Mucosa of rectum (tissue), 2 donors: ENCODE results near the gene SCN8A.
"Not testable (repeated sequence)": the region's sequence is repeated elsewhere in the genome, so short reads cannot be mapped to it uniquely, and the experiment has no call there.

Experiments used
- H3K27ac ChIP-seq, 2 donors: one replicate each; pipeline ENCODE4 v1.7.0; 2013; ENCODE audit warnings: inconsistent platforms in 2 of 2, low read depth in 2 of 2, low read length in 2 of 2
- H3K27me3 ChIP-seq, 2 donors: one replicate each; pipeline ENCODE4 v1.7.0; 2013; ENCODE audit warnings: low read length in 2 of 2; ENCODE audit not compliant: control insufficient read depth in 2 of 2, insufficient read depth in 2 of 2
- H3K36me3 ChIP-seq, 2 donors: one replicate each; pipeline ENCODE4 v1.7.0; 2013; ENCODE audit warnings: low read length in 2 of 2; ENCODE audit not compliant: control insufficient read depth in 2 of 2, insufficient read depth in 2 of 2
- H3K4me1 ChIP-seq, 2 donors: one replicate each; pipeline ENCODE4 v1.7.0; 2013; ENCODE audit warnings: low read length in 2 of 2, mild to moderate bottlenecking in 1 of 2; ENCODE audit not compliant: control insufficient read depth in 2 of 2, insufficient read depth in 2 of 2
- H3K4me3 ChIP-seq, 2 donors: one replicate each; pipeline ENCODE4 v1.7.0; 2013; ENCODE audit warnings: low read length in 2 of 2
- H3K9ac ChIP-seq, 2 donors: one replicate each; pipeline ENCODE4 v1.7.0; 2013; ENCODE audit warnings: low read length in 2 of 2, low read depth in 1 of 2, mild to moderate bottlenecking in 1 of 2
- H3K9me3 ChIP-seq, 2 donors: one replicate each; pipeline ENCODE4 v1.7.0; 2013; ENCODE audit warnings: low read length in 2 of 2; ENCODE audit not compliant: control insufficient read depth in 2 of 2
- donor health status: healthy.
- donor health status: Normal muscosa, but diverticular disease.

SCN8A gene

GRCh38 chr12:51591016-51591901 lies at the start of gene SCN8A:
Gene SCN8A (plus strand): TSS chr12:51591233. CDS start chr12:51662818, 71,585 bp downstream.
- Histone ChIP-seq H3K27ac (no peak within 1 kb of the TSS), H3K27me3 (peaks cover 4 to 6% of the 10 kb centered on the region in 2 donors), H3K36me3 (no peaks in the 10 kb centered on the region), H3K4me3 (peak within 1 kb of the TSS; percentile 53 to 56), H3K4me1 (peaks cover 9 to 10% of the 10 kb centered on the region in 2 donors), H3K9ac (peak within 1 kb of the TSS in 1 of 2 donors; percentile 63), H3K9me3 (no peaks in the 10 kb centered on the region)

GRCh38 chr12:51546097-51546496 lies 44.9 kb upstream of the SCN8A start:
- no peak overlapping the region for H3K9ac ChIP-seq
- H3K27ac ChIP-seq = no peak overlapping the region
- no peaks in the 10 kb centered on the region for H3K36me3 ChIP-seq
- H3K9me3 ChIP-seq = no peaks in the 10 kb centered on the region
- no peaks in the 10 kb centered on the region for H3K4me1 ChIP-seq
- no peaks in the 10 kb centered on the region for H3K27me3 ChIP-seq
- no peak overlapping the region for H3K4me3 ChIP-seq

- H3K27ac ChIP-seq = no peak overlapping the region
- H3K4me1 ChIP-seq = no peaks in the 10 kb centered on the region
- H3K4me3 ChIP-seq = no peak overlapping the region
- no peaks in the 10 kb centered on the region for H3K9me3 ChIP-seq
- H3K27me3 ChIP-seq = no peaks in the 10 kb centered on the region
- no peak overlapping the region for H3K9ac ChIP-seq
- no peaks in the 10 kb centered on the region for H3K36me3 ChIP-seq
Measured at GRCh38 chr12:51547606-51548005, 43.4 kb upstream of the SCN8A start.

- no peaks in the 10 kb centered on the region for H3K27me3 ChIP-seq
- H3K9me3 ChIP-seq = no peaks in the 10 kb centered on the region
Measured at GRCh38 chr12:51548241-51548640, 42.8 kb upstream of the SCN8A start.

GRCh38 chr12:51549637-51550036 lies 41.4 kb upstream of the SCN8A start:
- Histone ChIP-seq H3K9ac (no peak overlapping the region), H3K4me3 (no peak overlapping the region), H3K4me1 (no peaks in the 10 kb centered on the region), H3K36me3 (no peaks in the 10 kb centered on the region), H3K9me3 (peaks cover 0 to 2% of the 10 kb centered on the region in 2 donors), H3K27me3 (no peaks in the 10 kb centered on the region), H3K27ac (no peak overlapping the region)

More at GRCh38 chr12:51548241-51548640, 42.8 kb upstream of the SCN8A start:
- no peaks in the 10 kb centered on the region for H3K36me3 ChIP-seq
- H3K9ac ChIP-seq = no peak overlapping the region
- H3K27ac ChIP-seq = no peak overlapping the region
- H3K4me3 ChIP-seq = no peak overlapping the region
- H3K4me1 ChIP-seq = no peaks in the 10 kb centered on the region

GRCh38 chr12:51568271-51569032 lies 22.6 kb upstream of the SCN8A start:
- not testable (repeated sequence) for H3K27ac ChIP-seq, H3K36me3 ChIP-seq, H3K4me1 ChIP-seq, H3K9ac ChIP-seq, H3K9me3 ChIP-seq, H3K27me3 ChIP-seq, H3K4me3 ChIP-seq

GRCh38 chr12:51579321-51579850 lies 11.6 kb upstream of the SCN8A start:
- Histone ChIP-seq H3K4me1 (no peaks in the 10 kb centered on the region), H3K9me3 (no peaks in the 10 kb centered on the region), H3K27ac (no peak overlapping the region), H3K9ac (no peak overlapping the region), H3K36me3 (no peaks in the 10 kb centered on the region), H3K4me3 (no peak overlapping the region), H3K27me3 (no peaks in the 10 kb centered on the region)

- H3K27ac ChIP-seq = no peak overlapping the region
- H3K9me3 ChIP-seq = no peaks in the 10 kb centered on the region
- no peak overlapping the region for H3K9ac ChIP-seq
- H3K27me3 ChIP-seq = peaks cover 6 to 10% of the 10 kb centered on the region in 2 donors
- H3K36me3 ChIP-seq = no peaks in the 10 kb centered on the region
- no peak overlapping the region for H3K4me3 ChIP-seq
- H3K4me1 ChIP-seq = peaks cover 9 to 10% of the 10 kb centered on the region in 2 donors
Measured at GRCh38 chr12:51589060-51589459, 2.0 kb upstream of the SCN8A start.

GRCh38 chr12:51589557-51590176 lies 1.4 kb upstream of the SCN8A start:
- Histone ChIP-seq H3K27ac (no peak overlapping the region), H3K9ac (no peak overlapping the region), H3K4me3 (no peak overlapping the region), H3K9me3 (no peaks in the 10 kb centered on the region), H3K36me3 (no peaks in the 10 kb centered on the region), H3K27me3 (peaks cover 6 to 10% of the 10 kb centered on the region in 2 donors), H3K4me1 (peaks cover 9 to 10% of the 10 kb centered on the region in 2 donors)
